ENCODE measurements around the gene LRP6. TPM values are rescaled to one million over a fixed set of nuclear protein-coding genes. Genes with fewer than 3 reads are reported as not detected.

Gene LRP6
- total RNA-seq, 1 experiment from 2014 or later, result 10.2 TPM

GRCh38 chr12:12236896-12237295 lies 29.9 kb downstream of the LRP6 start:
- Histone ChIP-seq H3K36me3 (no peaks in the 10 kb centered on the region), H3K27me3 (no peaks in the 10 kb centered on the region), H3K4me3 (no peak overlapping the region), H3K9me3 (no peaks in the 10 kb centered on the region; the same call in 1 of the 2 replicates)
- no peak for DNase-seq

DNA sequence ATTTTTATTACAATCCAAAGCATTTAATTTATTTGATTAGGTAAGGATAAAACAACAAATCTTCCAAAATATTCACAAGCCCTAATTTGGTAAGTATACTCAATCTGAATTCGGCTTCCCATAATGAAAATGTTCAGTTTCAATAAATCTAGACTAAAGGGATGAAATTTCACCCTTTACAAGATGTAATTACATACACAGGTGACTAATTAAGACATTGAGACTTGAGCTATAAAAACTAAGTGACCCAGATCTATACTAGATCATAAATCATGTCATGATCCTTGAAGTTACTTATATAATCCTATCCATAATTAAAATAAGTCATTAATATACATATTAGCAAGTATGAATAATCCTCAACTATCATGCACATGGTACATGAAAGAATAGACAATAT lies 36.6 kb downstream of the LRP6 start:
- Histone ChIP-seq H3K4me3 (no peak overlapping the region), H3K9me3 (peaks cover 2% of the 10 kb centered on the region; the same call in 1 of the 2 replicates), H3K36me3 (no peaks in the 10 kb centered on the region), H3K27me3 (no peaks in the 10 kb centered on the region)
- no peak for DNase-seq

DNA sequence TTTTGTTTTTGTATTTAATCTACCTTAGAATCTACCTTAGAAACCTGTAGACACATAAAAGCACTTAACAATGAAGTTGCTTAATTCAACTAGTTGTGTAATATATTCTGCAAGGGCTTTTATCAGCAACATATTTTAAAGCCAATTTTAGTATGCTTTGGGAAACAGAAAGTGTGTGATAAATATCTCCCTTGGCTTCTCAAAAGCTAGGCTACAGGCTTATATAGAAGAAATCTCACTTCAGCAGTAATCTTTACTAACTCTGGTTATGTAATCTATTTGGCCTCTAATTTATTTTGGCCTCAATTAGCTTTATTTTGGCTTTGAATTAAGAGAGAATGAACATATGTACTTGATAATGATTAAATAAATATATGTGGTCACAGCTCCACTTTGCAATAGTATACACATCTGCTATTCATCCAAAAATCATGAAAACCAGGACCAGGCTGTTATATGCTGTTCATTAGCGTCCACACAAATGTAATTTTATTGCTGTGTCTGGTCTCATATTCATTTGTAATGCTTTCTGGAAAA lies 37.2 kb downstream of the LRP6 start:
- no peak for DNase-seq
- H3K36me3 ChIP-seq, result no peaks in the 10 kb centered on the region
- H3K27me3 ChIP-seq, result no peaks in the 10 kb centered on the region
- peaks cover 2% of the 10 kb centered on the region; the same call in 1 of the 2 replicates for H3K9me3 ChIP-seq
- no peak overlapping the region for H3K4me3 ChIP-seq

GRCh38 chr12:12228402-12228801 lies 38.4 kb downstream of the LRP6 start:
- no peaks in the 10 kb centered on the region for H3K27me3 ChIP-seq
- DNase-seq, result no peak
- H3K4me3 ChIP-seq, result no peak overlapping the region
- H3K36me3 ChIP-seq, result no peaks in the 10 kb centered on the region
- H3K9me3 ChIP-seq, result peaks cover 2% of the 10 kb centered on the region; the same call in 1 of the 2 replicates

DNA sequence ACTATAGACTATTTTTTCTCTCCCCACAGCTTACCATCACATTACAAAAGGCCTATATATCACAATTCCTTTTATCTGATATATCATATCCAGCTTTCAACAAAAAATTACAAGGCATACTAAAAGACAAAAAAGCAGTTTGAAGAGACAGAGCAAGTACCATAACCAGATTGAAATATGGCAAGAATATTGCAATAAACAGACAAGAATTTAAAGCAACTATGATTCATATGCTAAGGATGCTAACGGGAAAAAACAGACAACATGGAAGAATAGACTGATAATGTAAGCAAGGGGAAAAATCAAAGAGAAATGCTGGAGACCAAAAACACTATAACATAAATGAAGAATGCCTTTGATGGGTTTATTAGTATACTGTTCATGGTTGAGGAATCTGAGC lies 40.7 kb downstream of the LRP6 start:
- H3K27me3 ChIP-seq, result no peaks in the 10 kb centered on the region
- H3K36me3 ChIP-seq, result no peaks in the 10 kb centered on the region
- H3K4me3 ChIP-seq, result no peak overlapping the region
- peaks cover 2% of the 10 kb centered on the region; the same call in 1 of the 2 replicates for H3K9me3 ChIP-seq
- no peak for DNase-seq

- DNase-seq, result no peak
- Histone ChIP-seq H3K4me3 (no peak overlapping the region), H3K9me3 (peaks cover 2% of the 10 kb centered on the region; the same call in 1 of the 2 replicates)
These were observed 42.5 kb downstream of the LRP6 start for GRCh38 chr12:12224240-12224940.

GRCh38 chr12:12221560-12221959 lies 45.3 kb downstream of the LRP6 start:
- no peak for DNase-seq
- H3K27me3 ChIP-seq, result no peaks in the 10 kb centered on the region
- no peaks in the 10 kb centered on the region for H3K36me3 ChIP-seq
- peaks cover 2% of the 10 kb centered on the region; the same call in 1 of the 2 replicates for H3K9me3 ChIP-seq
- no peak overlapping the region for H3K4me3 ChIP-seq

More at GRCh38 chr12:12224240-12224940, 42.5 kb downstream of the LRP6 start:
- Histone ChIP-seq H3K27me3 (no peaks in the 10 kb centered on the region), H3K36me3 (no peaks in the 10 kb centered on the region)

GRCh38 chr12:12219664-12220063 lies 47.2 kb downstream of the LRP6 start:
- H3K27me3 ChIP-seq, result no peaks in the 10 kb centered on the region
- H3K4me3 ChIP-seq, result no peak overlapping the region
- H3K9me3 ChIP-seq, result no peaks in the 10 kb centered on the region
- DNase-seq, result no peak
- no peaks in the 10 kb centered on the region for H3K36me3 ChIP-seq

- H3K9me3 ChIP-seq, result no peaks in the 10 kb centered on the region
- no peak overlapping the region for H3K4me3 ChIP-seq
- no peak for DNase-seq
- H3K36me3 ChIP-seq, result no peaks in the 10 kb centered on the region
- no peaks in the 10 kb centered on the region for H3K27me3 ChIP-seq
These were observed 49.9 kb downstream of the LRP6 start for GRCh38 chr12:12217018-12217359.

DNA sequence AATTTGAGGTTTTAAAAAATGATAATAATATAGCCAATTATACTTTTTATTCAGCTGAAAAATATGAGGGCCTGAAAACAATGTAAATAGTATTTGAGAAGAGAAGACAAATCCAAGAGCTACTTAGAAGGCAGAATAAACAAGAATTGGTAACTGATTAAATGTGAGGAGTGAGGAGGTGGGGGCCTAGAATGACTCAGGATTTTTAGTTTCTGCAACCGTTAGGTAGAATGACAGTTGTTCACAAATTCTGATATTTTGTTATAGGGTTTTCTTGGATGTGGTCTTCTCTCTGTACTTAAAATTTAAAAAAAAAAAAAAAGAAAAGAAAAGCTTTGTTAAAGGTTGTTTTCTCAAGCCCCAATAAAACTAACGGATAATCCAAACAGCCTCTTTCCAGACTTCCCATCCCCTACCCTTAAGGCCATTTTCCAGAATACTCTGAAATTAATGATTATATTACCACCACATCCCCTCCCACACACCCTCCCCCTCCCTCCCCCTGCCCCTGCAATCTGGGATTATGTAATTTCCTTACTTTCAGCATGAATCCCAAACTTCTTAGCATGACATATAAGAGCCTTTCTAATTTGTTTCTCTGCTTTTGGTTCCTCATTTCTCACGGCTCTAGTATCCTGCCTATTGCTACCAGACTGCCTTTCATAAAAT lies 50.4 kb downstream of the LRP6 start:
- Histone ChIP-seq H3K4me3 (no peak overlapping the region), H3K36me3 (no peaks in the 10 kb centered on the region), H3K9me3 (no peaks in the 10 kb centered on the region), H3K27me3 (no peaks in the 10 kb centered on the region)
- no peak for DNase-seq

- no peak overlapping the region for H3K4me3 ChIP-seq
- peak; percentile 51 for DNase-seq
- H3K36me3 ChIP-seq, result no peaks in the 10 kb centered on the region
- H3K27me3 ChIP-seq, result no peaks in the 10 kb centered on the region
- no peaks in the 10 kb centered on the region for H3K9me3 ChIP-seq
These were observed 52.2 kb downstream of the LRP6 start for GRCh38 chr12:12214635-12215131.

GRCh38 chr12:12214201-12214600 lies 52.6 kb downstream of the LRP6 start:
- H3K9me3 ChIP-seq, result no peaks in the 10 kb centered on the region
- H3K36me3 ChIP-seq, result no peaks in the 10 kb centered on the region
- H3K27me3 ChIP-seq, result no peaks in the 10 kb centered on the region
- no peak for DNase-seq
- H3K4me3 ChIP-seq, result no peak overlapping the region

GRCh38 chr12:12212769-12213168 lies 54.1 kb downstream of the LRP6 start:
- H3K36me3 ChIP-seq, result no peaks in the 10 kb centered on the region
- H3K4me3 ChIP-seq, result no peak overlapping the region
- no peaks in the 10 kb centered on the region for H3K9me3 ChIP-seq
- no peak for DNase-seq
- no peaks in the 10 kb centered on the region for H3K27me3 ChIP-seq

GRCh38 chr12:12210983-12211382 lies 55.9 kb downstream of the LRP6 start:
- no peaks in the 10 kb centered on the region for H3K9me3 ChIP-seq
- H3K27me3 ChIP-seq, result no peaks in the 10 kb centered on the region
- H3K36me3 ChIP-seq, result no peaks in the 10 kb centered on the region
- no peak overlapping the region for H3K4me3 ChIP-seq
- no peak for DNase-seq

- Histone ChIP-seq H3K36me3 (no peaks in the 10 kb centered on the region), H3K27me3 (no peaks in the 10 kb centered on the region), H3K9me3 (no peaks in the 10 kb centered on the region), H3K4me3 (no peak overlapping the region)
- no peak for DNase-seq
These were observed 56.4 kb downstream of the LRP6 start for GRCh38 chr12:12210416-12210815.

GRCh38 chr12:12209675-12210074 lies 57.2 kb downstream of the LRP6 start:
- DNase-seq, result no peak
- Histone ChIP-seq H3K4me3 (no peak overlapping the region), H3K36me3 (no peaks in the 10 kb centered on the region), H3K9me3 (no peaks in the 10 kb centered on the region), H3K27me3 (no peaks in the 10 kb centered on the region)

- Histone ChIP-seq H3K36me3 (no peaks in the 10 kb centered on the region), H3K27me3 (no peaks in the 10 kb centered on the region), H3K9me3 (no peaks in the 10 kb centered on the region), H3K4me3 (no peak overlapping the region)
- no peak for DNase-seq
These were observed 57.8 kb downstream of the LRP6 start for GRCh38 chr12:12209043-12209442.

GRCh38 chr12:12207746-12208145 lies 59.1 kb downstream of the LRP6 start:
- Histone ChIP-seq H3K36me3 (no peaks in the 10 kb centered on the region), H3K27me3 (no peaks in the 10 kb centered on the region), H3K9me3 (no peaks in the 10 kb centered on the region), H3K4me3 (no peak overlapping the region)
- DNase-seq, result no peak
